ENCODE data around the gene ATXN10.
"Not testable (repeated sequence)": the region's sequence is repeated elsewhere in the genome, so short reads cannot be mapped to it uniquely, and the experiment has no call there.

The ATXN10 gene

GRCh38 chr22:45793161-45793560, 121.5 kb downstream of the ATXN10 start:
- DNase-seq = no peak

- DNase-seq = no peak
Observed at GRCh38 chr22:45793892-45794291, 122.3 kb downstream of the ATXN10 start.

GRCh38 chr22:45796009-45796408, 124.4 kb downstream of the ATXN10 start:
- not testable (repeated sequence) for DNase-seq

- DNase-seq = no peak
Observed at GRCh38 chr22:45799291-45799690, 127.7 kb downstream of the ATXN10 start.

GRCh38 chr22:45802054-45802453, 130.4 kb downstream of the ATXN10 start:
- no peak for DNase-seq

- DNase-seq = no peak
Observed at GRCh38 chr22:45804319-45804985, 132.8 kb downstream of the ATXN10 start.

GRCh38 chr22:45804986-45805325, 133.3 kb downstream of the ATXN10 start:
- peak; percentile 9 for DNase-seq

- DNase-seq = no peak
Observed at GRCh38 chr22:45805413-45805812, 133.8 kb downstream of the ATXN10 start.

- DNase-seq = no peak
Observed at GRCh38 chr22:45807156-45807915, 135.7 kb downstream of the ATXN10 start.

GRCh38 chr22:45812910-45813309, 141.3 kb downstream of the ATXN10 start:
- DNase-seq = no peak

GRCh38 chr22:45814198-45814597, 142.6 kb downstream of the ATXN10 start:
- no peak for DNase-seq

GRCh38 chr22:45816776-45817175, 145.1 kb downstream of the ATXN10 start:
- DNase-seq = no peak

- no peak for DNase-seq
Observed at GRCh38 chr22:45817745-45818423, 146.2 kb downstream of the ATXN10 start.

- DNase-seq = no peak
Observed at GRCh38 chr22:45818424-45819085, 146.9 kb downstream of the ATXN10 start.

GRCh38 chr22:45819305-45819704, 147.7 kb downstream of the ATXN10 start:
- DNase-seq = no peak

GRCh38 chr22:45823336-45823735, 151.7 kb downstream of the ATXN10 start:
- DNase-seq = no peak

- no peak for DNase-seq
Observed at GRCh38 chr22:45826520-45826919, 154.9 kb downstream of the ATXN10 start.

GRCh38 chr22:45828841-45829240, 157.2 kb downstream of the ATXN10 start:
- DNase-seq = no peak

GRCh38 chr22:45830531-45831245, 159.1 kb downstream of the ATXN10 start:
- no peak for DNase-seq

GRCh38 chr22:45831394-45831793, 159.8 kb downstream of the ATXN10 start:
- no peak for DNase-seq

GRCh38 chr22:45832180-45832579, 160.5 kb downstream of the ATXN10 start:
- no peak for DNase-seq

- no peak for DNase-seq
Observed at GRCh38 chr22:45832959-45833580, 161.4 kb downstream of the ATXN10 start.
